Right lobe of liver (tissue), 5 donors: ENCODE results near the gene D2HGDH. TPM values are rescaled to one million over a fixed set of nuclear protein-coding genes. Genes with fewer than 3 reads are reported as not detected.

Experiments used
- total RNA-seq, 6 experiments: library from RNA; depleted of rRNA in 2 of 6; stranded (reverse); fragments of >200 nt in 2 of 6; fragmentation: NEBNext Ultra II Directional in 3 of 6; extraction: Animal tissue kit (Norgen Biotek cat#: 25700) in 3 of 6; gene quantifications; one replicate each; pipeline versions ENCODE4 v1.1.0 to v1.2.4, GENCODE V29; 2016 to 2023
- donor health status: DM: no; HTN: no; CAD: no.
- donor health status: DM: no; HTN: no; CAD: no.
- donor health status: DM: no; HTN: yes; CAD: no.
- donor health status: DM: no; HTN: yes; CAD: no.

The D2HGDH gene
- total RNA-seq, 6 experiments from 2014 or later = 18.9 to 38.6 (median 25.9) TPM

Other genes with a start within 250 kb of the D2HGDH start
- 10 to 100 TPM; 51.0 to 99.1 (median 63.5) TPM for gene STK25, start 226.0 kb upstream of the D2HGDH start, total RNA-seq
- 100 to 1,000 TPM in 3 of 6 experiments, 10 to 100 TPM in 3; 50.1 to 119 (median 90.5) TPM for gene BOK, start 175.9 kb upstream of the D2HGDH start, total RNA-seq
- gene THAP4, start 97.5 kb upstream of the D2HGDH start, total RNA-seq = 10 to 100 TPM; 22.1 to 39.2 (median 25.0) TPM
- 10 to 100 TPM; 20.6 to 49.8 (median 39.3) TPM for gene ATG4B, start 96.9 kb upstream of the D2HGDH start, total RNA-seq
- 10 to 100 TPM in 5 of 6 experiments, 1 to 10 TPM in 1; 9.9 to 21.5 (median 10.4) TPM for gene DTYMK, start 47.8 kb upstream of the D2HGDH start, total RNA-seq
- gene ING5, start 32.6 kb upstream of the D2HGDH start, total RNA-seq = 10 to 100 TPM in 5 of 6 experiments, 1 to 10 TPM in 1; 8.2 to 20.3 (median 13.0) TPM
- gene GAL3ST2, start 42.2 kb downstream of the D2HGDH start, total RNA-seq = under 1 TPM in 3 of 6 experiments, not detected in 3; 0.53 to 0.83 (median 0.70) TPM
- 10 to 100 TPM; 16.8 to 87.1 (median 76.2) TPM for gene NEU4, start 74.6 kb downstream of the D2HGDH start, total RNA-seq
- gene PDCD1, start 124.3 kb downstream of the D2HGDH start, total RNA-seq = under 1 TPM in 3 of 6 experiments, not detected in 3; 0.19 to 0.61 (median 0.20) TPM
- gene RTP5, start 135.1 kb downstream of the D2HGDH start, total RNA-seq = not detected